Adipocyte (in vitro differentiated cells): ENCODE data around the gene NPRL2.

Source experiments
- DNase-seq: peaks from one replicate; pipeline ENCODE4 v3.0.0-alpha.2; 2015; ENCODE audit warnings: low read depth
- H3K27me3 ChIP-seq: replicated peaks from 2 replicates; pipeline ENCODE4 v1.7.0; 2013; ENCODE audit warnings: mild to moderate bottlenecking, low read length, moderate library complexity; ENCODE audit not compliant: control insufficient read depth, insufficient read depth
- H3K36me3 ChIP-seq: 2 replicates; pipeline ENCODE4 v1.7.0; 2013; ENCODE audit warnings: low read length, mild to moderate bottlenecking, moderate library complexity; ENCODE audit not compliant: control insufficient read depth, insufficient read depth, severe bottlenecking
- H3K4me1 ChIP-seq: 2 replicates; pipeline ENCODE4 v1.7.0; 2013; ENCODE audit warnings: mild to moderate bottlenecking, low read length, moderate library complexity; ENCODE audit not compliant: control insufficient read depth, insufficient read depth
- H3K4me3 ChIP-seq: 2 replicates; pipeline ENCODE4 v1.7.0; 2013; ENCODE audit warnings: mild to moderate bottlenecking, low read length, moderate library complexity
- H3K9ac ChIP-seq: 2 replicates; pipeline ENCODE4 v1.7.0; 2013; ENCODE audit warnings: mild to moderate bottlenecking, low read length, moderate library complexity
- H3K9me3 ChIP-seq: 2 replicates; pipeline ENCODE4 v1.7.0; 2013; ENCODE audit warnings: mild to moderate bottlenecking, low read length, moderate library complexity; ENCODE audit not compliant: control insufficient read depth

The NPRL2 gene

DNA sequence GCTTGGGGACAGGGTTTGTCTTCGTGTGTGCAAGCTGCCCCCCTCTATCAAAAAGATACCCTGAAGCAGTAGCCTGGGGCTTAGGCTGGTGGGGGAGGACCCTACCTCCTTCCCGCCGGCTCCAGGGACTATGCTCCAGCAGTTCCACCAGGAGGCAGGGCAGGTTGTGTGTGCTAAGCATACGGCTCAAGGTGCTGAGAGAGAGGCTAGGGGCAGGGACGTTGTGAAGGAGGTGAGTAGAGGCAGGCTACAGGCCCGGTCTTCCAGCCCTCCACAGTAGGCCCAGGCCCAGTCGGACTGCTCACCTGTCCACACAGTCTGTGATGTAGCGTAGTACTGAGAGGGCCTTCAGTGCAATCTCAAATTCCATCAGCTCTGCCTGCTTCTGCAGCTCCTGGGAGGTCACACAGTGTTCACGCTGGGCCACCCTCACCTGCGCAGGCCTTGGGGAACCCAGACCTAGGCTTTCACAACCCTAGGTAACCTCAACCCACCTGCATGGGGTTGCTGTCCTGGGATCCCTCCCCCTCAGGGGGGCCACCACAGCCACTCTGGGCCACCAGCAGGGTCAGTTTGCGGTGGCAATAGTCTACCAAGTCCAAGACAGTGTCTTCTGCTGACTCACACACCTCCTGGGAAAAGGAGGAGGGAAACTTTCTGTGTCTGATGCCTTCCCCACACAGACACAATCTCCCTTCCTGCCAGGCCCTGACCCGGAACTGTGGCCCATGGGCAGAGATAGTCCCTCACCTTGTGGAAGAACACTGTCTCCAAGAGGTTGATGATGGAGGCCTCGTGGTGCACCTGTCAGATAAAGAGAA, 7.6 kb downstream of the NPRL2 start:
- Histone ChIP-seq H3K4me3 (no peak overlapping the region), H3K27me3 (no peaks in the 10 kb centered on the region), H3K9ac (no peak overlapping the region), H3K4me1 (peaks cover 35% of the 10 kb centered on the region), H3K9me3 (no peaks in the 10 kb centered on the region), H3K36me3 (peaks cover under 1% of the 10 kb centered on the region)
- DNase-seq, result no peak

DNA sequence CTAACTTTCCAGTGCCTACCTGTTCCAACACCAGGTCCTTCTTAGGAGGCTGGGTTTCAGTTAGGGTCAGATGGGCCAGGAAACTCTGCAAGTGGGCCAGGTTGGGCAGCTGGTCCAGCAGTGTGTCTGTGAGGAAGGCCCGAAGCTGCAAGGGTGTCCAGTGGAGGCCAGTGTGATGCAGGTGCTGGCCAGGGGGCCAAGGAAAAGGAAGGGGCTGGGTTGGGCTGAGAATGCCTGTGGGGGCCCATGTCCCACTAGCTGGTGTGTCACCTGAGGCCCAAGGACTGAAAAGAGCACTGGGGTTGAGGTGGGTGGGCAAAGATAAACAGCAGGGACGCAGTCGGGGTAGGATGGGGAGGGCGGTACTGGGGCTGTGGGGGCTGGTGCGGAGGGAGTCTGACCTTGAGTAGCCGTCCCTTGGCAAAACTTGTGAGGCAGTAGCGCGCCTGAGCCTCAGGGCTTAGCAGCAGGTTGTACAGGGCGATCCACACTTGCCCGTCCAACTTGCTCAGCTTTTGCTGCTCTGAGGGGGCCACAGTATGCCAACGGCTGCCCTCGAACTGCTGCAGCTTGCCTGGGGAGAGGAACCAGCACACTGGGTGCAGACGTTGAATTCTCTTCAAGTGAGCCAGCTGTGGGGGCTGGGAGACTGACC, 8.5 kb downstream of the NPRL2 start:
- no peaks in the 10 kb centered on the region for H3K27me3 ChIP-seq
- no peak for DNase-seq

DNA sequence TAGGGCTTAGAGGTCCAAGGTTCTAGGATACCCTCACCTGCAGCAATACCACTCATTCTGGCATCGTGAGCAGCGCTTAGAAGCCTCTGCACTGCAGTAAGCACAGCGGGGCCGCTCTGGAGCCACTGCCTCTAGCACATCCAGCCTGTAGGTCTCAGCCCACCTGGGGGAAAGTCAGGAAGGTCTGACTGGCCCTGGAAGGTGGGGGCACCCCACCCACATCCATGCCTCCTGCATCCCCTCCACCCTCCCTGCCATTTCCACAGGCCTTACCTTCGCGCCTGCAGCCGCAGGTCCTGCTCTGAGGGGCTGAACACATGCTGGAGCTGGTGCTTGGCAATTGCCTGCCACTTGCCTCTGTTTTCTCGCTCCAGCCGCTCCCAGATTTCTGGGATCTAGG, 9.0 kb downstream of the NPRL2 start:
- H3K27me3 ChIP-seq, result no peaks in the 10 kb centered on the region

More for the DNA sequence above, 8.5 kb downstream of the NPRL2 start:
- H3K36me3 ChIP-seq, result no peaks in the 10 kb centered on the region
- no peak overlapping the region for H3K4me3 ChIP-seq
- no peaks in the 10 kb centered on the region for H3K9me3 ChIP-seq
- peak overlapping the region; percentile 89 for H3K9ac ChIP-seq
- peaks cover 39% of the 10 kb centered on the region for H3K4me1 ChIP-seq

DNA sequence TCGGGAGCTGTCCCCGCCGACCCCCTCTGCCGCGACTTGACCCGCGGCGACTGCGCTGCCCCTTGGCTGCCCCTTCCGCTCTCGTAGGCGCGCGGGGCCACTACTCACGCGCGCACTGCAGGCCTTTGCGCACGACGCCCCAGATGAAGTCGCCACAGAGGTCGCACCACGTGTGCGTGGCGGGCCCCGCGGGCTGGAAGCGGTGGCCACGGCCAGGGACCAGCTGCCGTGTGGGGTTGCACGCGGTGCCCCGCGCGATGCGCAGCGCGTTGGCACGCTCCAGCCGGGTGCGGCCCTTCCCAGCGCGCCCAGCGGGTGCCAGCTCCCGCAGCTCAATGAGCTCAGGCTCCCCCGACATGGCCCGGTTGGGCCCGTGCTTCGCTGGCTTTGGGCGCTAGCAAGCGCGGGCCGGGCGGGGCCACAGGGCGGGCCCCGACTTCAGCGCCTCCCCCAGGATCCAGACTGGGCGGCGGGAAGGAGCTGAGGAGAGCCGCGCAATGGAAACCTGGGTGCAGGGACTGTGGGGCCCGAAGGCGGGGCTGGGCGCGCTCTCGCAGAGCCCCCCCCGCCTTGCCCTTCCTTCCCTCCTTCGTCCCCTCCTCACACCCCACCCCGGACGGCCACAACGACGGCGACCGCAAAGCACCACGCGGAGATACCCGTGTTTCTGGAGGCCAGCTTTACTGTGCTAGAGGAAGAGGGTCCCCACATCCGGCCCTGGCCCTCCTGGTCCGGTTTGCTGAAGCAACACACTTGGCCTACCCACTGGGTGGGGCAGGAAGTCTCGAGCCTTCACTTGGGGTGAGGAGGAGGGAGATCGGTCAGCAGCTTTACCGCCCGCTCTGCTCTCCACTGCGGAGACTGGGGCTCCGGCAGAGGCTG, 9.9 kb downstream of the NPRL2 start, which contains the start of gene RASSF1:
Gene RASSF1 (minus strand): TSS at position 389 of the 882 bp plus-strand sequence. CDS start 31 bp downstream, at position 358.
- no peaks in the 10 kb centered on the region for H3K36me3 ChIP-seq
- no peaks in the 10 kb centered on the region for H3K27me3 ChIP-seq
- no peak for DNase-seq
- H3K4me3 ChIP-seq, result peak within 1 kb of the TSS; percentile 80
- H3K9ac ChIP-seq, result peak within 1 kb of the TSS; percentile 89
- H3K4me1 ChIP-seq, result peaks cover 44% of the 10 kb centered on the region
- H3K9me3 ChIP-seq, result no peaks in the 10 kb centered on the region

More for the DNA sequence above, 9.0 kb downstream of the NPRL2 start:
- Histone ChIP-seq H3K4me3 (peak overlapping the region; percentile 80), H3K4me1 (peaks cover 39% of the 10 kb centered on the region), H3K9ac (peak overlapping the region; percentile 89), H3K9me3 (no peaks in the 10 kb centered on the region), H3K36me3 (no peaks in the 10 kb centered on the region)
- DNase-seq, result no peak

DNA sequence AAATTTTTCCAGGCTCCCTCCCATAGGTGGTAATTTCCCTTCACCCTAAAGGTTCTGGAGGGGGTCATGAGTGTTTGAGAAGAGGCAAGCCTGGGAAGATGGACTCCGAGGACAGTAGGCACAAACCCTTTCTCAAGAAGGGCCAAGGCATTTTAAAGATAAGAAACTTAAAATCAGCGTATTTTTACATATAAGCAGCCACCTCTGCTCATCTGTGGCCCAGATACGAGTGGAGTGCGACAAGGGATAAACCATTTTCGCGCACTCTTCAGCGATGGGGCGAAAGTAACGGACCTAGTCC, 10.5 kb downstream of the NPRL2 start:
- peaks cover 45% of the 10 kb centered on the region for H3K4me1 ChIP-seq
- no peak for DNase-seq
- H3K9ac ChIP-seq, result peak overlapping the region; percentile 89
- peak overlapping the region; percentile 80 for H3K4me3 ChIP-seq
- no peaks in the 10 kb centered on the region for H3K27me3 ChIP-seq
- H3K9me3 ChIP-seq, result no peaks in the 10 kb centered on the region
- no peaks in the 10 kb centered on the region for H3K36me3 ChIP-seq

DNA sequence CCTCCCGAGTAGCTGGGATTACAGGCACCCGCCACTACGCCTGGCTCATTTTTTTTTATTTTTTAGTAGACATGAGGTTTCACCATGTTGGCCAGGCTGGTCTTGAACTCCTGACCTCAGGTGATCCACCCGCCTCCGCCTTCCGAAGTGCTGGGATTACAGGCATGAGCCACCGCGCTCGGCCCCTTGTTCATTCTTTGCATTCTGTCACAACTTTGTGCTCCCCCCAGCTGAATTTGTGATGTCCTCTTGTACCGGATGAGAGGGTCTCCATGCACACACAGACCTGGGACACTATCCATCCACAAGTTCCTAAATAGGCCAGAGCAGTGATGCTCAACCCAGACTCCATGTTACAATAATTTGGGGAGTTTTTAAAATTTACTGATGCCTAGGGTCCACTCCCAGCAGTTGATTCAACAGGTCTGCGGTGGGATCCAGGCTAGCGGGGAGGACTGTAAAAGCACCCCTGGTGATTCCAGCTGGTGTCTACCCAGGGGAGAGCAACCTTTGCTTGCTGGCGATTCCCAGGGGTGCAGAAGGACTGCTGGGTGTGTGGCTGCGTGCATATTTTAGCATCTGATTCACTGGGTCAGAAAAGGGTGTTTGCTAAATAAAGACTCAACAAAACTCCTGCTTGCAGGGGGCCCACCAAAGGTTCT, 11.0 kb downstream of the NPRL2 start:
- Histone ChIP-seq H3K9me3 (no peaks in the 10 kb centered on the region), H3K4me1 (peaks cover 49% of the 10 kb centered on the region), H3K9ac (peak overlapping the region; percentile 89), H3K4me3 (peak overlapping the region; percentile 80), H3K36me3 (no peaks in the 10 kb centered on the region), H3K27me3 (no peaks in the 10 kb centered on the region)
- DNase-seq, result no peak

DNA sequence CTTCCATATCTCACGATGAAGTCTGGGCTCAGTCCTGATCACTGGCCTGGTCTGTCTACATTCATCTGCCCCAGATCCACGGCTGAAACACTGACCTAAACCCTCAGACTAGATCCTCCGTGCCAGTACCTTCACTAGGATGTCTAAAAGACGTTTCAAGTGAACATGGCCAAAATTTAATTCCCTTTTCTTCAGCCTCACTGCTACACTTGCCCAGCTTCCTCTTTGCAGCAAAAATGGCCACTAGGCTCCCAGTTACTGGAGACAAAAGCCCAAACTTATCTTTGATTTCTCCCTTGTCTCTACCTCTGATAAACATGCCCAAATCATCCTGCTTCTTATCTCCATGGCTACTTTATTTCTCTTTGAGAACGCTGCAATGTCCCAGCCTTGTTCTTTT, 11.6 kb downstream of the NPRL2 start:
- H3K36me3 ChIP-seq, result no peaks in the 10 kb centered on the region
- peak overlapping the region; percentile 40 for H3K4me3 ChIP-seq
- H3K9ac ChIP-seq, result peak overlapping the region; percentile 89
- peaks cover 56% of the 10 kb centered on the region for H3K4me1 ChIP-seq
- H3K27me3 ChIP-seq, result no peaks in the 10 kb centered on the region
- no peaks in the 10 kb centered on the region for H3K9me3 ChIP-seq
- no peak for DNase-seq

DNA sequence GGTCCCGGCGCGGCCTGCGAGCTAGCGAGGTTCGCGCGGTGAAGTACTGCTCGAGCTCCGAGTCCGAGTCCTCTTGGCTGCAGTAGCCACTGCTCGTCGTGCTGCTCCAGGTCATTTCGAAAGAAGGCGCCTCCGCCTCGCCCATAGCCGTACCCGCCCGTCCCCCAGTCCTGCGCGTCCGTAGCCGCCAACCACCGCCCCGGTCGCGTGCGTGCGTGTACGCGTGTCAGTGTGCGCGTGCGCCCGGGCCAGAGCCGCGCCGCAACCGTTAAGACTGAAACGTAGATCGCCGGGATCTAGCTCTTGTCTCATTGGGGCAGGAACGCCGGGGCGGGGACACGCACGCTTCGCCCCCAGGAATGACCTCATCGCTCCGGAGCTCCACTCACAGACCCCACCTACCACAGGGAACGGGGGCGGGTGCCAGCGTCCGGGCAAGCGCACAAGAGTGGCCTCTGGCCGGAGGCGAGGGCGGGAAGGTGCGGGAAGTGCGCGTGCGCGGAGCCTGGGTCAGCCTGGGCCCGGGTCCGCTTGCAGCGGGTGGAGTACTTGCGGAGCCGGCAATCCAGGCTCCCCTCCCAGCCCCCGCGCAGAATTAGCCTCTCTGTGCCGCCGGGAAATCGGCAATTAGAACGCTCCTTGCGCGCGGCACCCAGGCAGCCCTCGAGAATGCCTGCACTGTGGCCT, 13.3 kb downstream of the NPRL2 start:
- H3K4me1 ChIP-seq, result peaks cover 61% of the 10 kb centered on the region
- peak overlapping the region; percentile 89 for H3K9ac ChIP-seq

DNA sequence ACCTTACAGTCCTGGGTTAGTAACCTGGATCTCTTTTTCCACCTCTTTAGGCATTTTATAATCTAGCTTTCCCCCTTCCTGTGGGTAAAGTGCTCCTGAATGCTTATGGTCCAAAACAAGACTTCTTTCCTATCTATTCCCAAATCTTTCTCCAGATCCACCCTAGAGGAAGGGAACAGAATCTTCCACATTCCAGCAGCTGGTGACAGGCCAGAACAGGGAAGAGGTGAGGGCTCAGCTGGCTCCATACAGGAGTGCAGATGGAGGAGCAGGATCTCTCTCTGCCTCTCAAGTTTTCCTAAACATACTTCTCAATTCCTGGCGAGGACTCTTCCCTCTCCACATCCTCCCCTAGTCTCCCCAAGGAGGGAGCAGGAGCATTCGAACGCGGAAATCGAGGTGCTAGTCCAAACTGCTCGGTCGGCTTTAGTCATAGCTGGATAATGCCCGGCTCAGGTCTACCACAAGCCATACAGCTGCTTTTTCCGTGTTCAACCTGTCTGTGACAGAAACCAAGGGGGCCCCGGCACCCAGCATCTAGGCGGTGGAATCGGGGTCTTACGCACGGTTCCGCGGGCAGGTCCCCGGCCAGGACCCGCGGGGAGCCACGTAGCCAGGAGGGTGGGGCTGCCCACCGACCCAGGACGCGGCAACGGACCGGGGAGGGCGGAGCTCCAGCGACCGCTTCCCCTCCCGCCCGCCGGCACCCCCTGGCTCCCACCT, 14.0 kb downstream of the NPRL2 start:
- Histone ChIP-seq H3K27me3 (no peaks in the 10 kb centered on the region), H3K36me3 (peaks cover 7% of the 10 kb centered on the region), H3K9me3 (no peaks in the 10 kb centered on the region), H3K4me3 (peak overlapping the region; percentile 87), H3K4me1 (peaks cover 61% of the 10 kb centered on the region), H3K9ac (peak overlapping the region; percentile 89)
- DNase-seq, result peak; percentile 53

More for the DNA sequence above, 13.3 kb downstream of the NPRL2 start:
- no peaks in the 10 kb centered on the region for H3K9me3 ChIP-seq
- peak overlapping the region; percentile 87 for H3K4me3 ChIP-seq
- H3K36me3 ChIP-seq, result peaks cover under 1% of the 10 kb centered on the region
- DNase-seq, result peak; percentile 100
- no peaks in the 10 kb centered on the region for H3K27me3 ChIP-seq
